A549 treated with RU486 at 1 μM for 4 hours (cell line): ENCODE data around the gene CSN2. TPM values are rescaled to one million over a fixed set of nuclear protein-coding genes. Genes with fewer than 3 reads are reported as not detected.

Experiments
- total RNA-seq: library from RNA; stranded (reverse); fragments of 200-300 nt; extraction: Qiagen RNA extraction; gene quantifications from 5 replicates; pipeline ENCODE4 v1.2.3, GENCODE V29; 2022; ENCODE audit warnings: low read depth

The CSN2 gene, protein sequence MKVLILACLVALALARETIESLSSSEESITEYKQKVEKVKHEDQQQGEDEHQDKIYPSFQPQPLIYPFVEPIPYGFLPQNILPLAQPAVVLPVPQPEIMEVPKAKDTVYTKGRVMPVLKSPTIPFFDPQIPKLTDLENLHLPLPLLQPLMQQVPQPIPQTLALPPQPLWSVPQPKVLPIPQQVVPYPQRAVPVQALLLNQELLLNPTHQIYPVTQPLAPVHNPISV
- not detected in 5 replicates for total RNA-seq

DNA sequence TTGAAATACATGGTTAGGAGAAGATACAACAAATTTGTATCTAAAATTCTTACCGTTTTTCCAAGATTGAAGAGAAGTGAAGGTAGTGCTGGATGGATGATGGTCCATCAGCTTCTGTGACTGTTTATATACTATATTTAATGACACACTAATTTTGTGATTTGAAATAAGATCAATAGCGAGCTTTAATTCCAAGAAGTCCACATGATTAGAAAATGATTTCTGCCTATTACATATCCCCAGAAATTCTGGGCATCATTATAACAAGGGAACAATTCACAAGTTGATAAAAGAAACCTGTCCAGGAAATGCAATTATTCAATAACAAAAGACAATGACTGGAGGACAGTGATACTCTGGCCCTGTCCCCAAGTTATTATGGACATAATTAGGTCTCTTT is at the start of gene CSN2:
TSS of gene CSN2 (minus strand) at position 101 of the 400 bp plus-strand sequence. CDS start 4,733 bp downstream, outside the sequence.

DNA sequence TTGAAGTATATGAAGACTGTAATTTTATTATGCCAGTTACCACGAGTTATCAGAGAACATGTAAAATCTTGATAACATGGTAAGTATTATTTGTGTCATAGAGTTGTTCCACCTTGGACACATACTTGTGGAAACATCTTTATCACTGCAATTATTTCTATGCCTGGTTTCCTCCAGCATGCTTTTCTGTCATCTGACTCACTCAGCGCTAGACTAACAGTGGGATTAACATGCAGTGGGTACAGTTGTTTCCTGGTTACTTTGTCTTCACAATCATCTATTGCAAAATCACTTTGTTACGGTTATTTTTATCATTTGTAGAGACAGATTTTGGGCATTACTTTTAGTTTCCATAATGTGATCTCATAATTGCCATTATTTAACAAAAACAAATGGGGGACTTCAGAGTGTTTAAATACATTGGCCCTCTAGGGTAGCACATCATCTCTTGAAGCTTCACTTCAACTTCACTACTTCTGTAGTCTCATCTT is 30.0 kb upstream of the CSN2 start, which contains the start of gene STATH:
TSS of gene STATH (plus strand) at position 441 of the 491 bp plus-strand sequence. CDS start 2,472 bp downstream, outside the sequence.

GRCh38 chr4:69930768-69931167 is 34.8 kb downstream of the CSN2 start, which contains the start of gene CSN1S1:
Gene CSN1S1 (plus strand): TSS chr4:69931068. CDS start chr4:69932556, 1,488 bp downstream.

Other genes starting within 250 kb of the CSN2 start
- gene SULT1B1, start 205.1 kb downstream of the CSN2 start, total RNA-seq, result 0.14 TPM in 1 of 5 replicates, not detected in the others
- not detected in 5 replicates for gene SULT1E1, start 105.6 kb downstream of the CSN2 start, total RNA-seq
- not detected in 5 replicates for gene CSN1S1, start 34.7 kb downstream of the CSN2 start, total RNA-seq
- not detected in 5 replicates for gene STATH, start 30.2 kb upstream of the CSN2 start, total RNA-seq
- gene HTN3, start 62.7 kb upstream of the CSN2 start, total RNA-seq, result not detected in 5 replicates
- gene HTN1, start 84.7 kb upstream of the CSN2 start, total RNA-seq, result not detected in 5 replicates
- not detected in 5 replicates for gene PRR27, start 188.5 kb upstream of the CSN2 start, total RNA-seq
- not detected in 5 replicates for gene ODAM, start 230.0 kb upstream of the CSN2 start, total RNA-seq